Ishikawa (cell line): ENCODE data around the gene RELN.

ENCODE experiments used
- CEBPB ChIP-seq: IDR thresholded peaks from 2 replicates; pipeline ENCODE4 v1.6.1; 2012
- CREB1 ChIP-seq: IDR thresholded peaks from 2 replicates; pipeline ENCODE4 v1.6.1; 2012; ENCODE audit warnings: low read depth
- EGR1 ChIP-seq: IDR thresholded peaks from 2 replicates; pipeline ENCODE4 v1.6.1; 2012
- EP300 ChIP-seq: IDR thresholded peaks from 2 replicates; pipeline ENCODE4 v1.6.1; 2012; ENCODE audit warnings: borderline replicate concordance
- FOXM1 ChIP-seq: IDR thresholded peaks from 2 replicates; pipeline ENCODE4 v1.6.1; 2012; ENCODE audit warnings: low read depth, borderline replicate concordance
- MAX ChIP-seq: IDR thresholded peaks from 2 replicates; pipeline ENCODE4 v1.6.1; 2012
- NFIC ChIP-seq: IDR thresholded peaks from 2 replicates; pipeline ENCODE4 v1.6.1; 2012
- RAD21 ChIP-seq: IDR thresholded peaks from 2 replicates; pipeline ENCODE4 v1.6.1; 2012; ENCODE audit warnings: low read depth
- REST ChIP-seq: IDR thresholded peaks from 2 replicates; pipeline ENCODE4 v1.6.1; 2012; ENCODE audit warnings: low read depth, mild to moderate bottlenecking
- TAF1 ChIP-seq: IDR thresholded peaks from 2 replicates; pipeline ENCODE4 v1.6.1; 2012; ENCODE audit warnings: low read depth, mild to moderate bottlenecking
- TCF12 ChIP-seq: IDR thresholded peaks from 2 replicates; pipeline ENCODE4 v1.6.1; 2012; ENCODE audit warnings: low read depth
- USF1 ChIP-seq: IDR thresholded peaks from 2 replicates; pipeline ENCODE4 v1.6.1; 2012
- YY1 ChIP-seq: IDR thresholded peaks from 2 replicates; pipeline ENCODE4 v1.6.1; 2012; ENCODE audit warnings: low read depth

GRCh38 chr7:103694304-103694703 is 295.2 kb downstream of the RELN start:
- TF ChIP-seq MAX (no peak), REST (no peak), CREB1 (no peak), CEBPB (no peak), EP300 (no peak), USF1 (no peak), TAF1 (no peak), EGR1 (no peak), TCF12 (no peak), YY1 (no peak), NFIC (no peak), RAD21 (no peak), FOXM1 (no peak)
